HPDE6-E6E7 (cell line): Measurements from ENCODE around the gene CACNA1D.

Experiments used
- DNase-seq: peaks from one replicate; pipeline ENCODE4 v3.0.0; 2011; ENCODE audit warnings: missing footprints; ENCODE audit errors: extremely low spot score

The CACNA1D gene

GRCh38 chr3:53845103-53845880, 350.9 kb downstream of the CACNA1D start:
- DNase-seq = no peak

- DNase-seq = no peak
Measured at GRCh38 chr3:53845881-53846133, 351.4 kb downstream of the CACNA1D start.

GRCh38 chr3:53846134-53846850, 351.9 kb downstream of the CACNA1D start, which contains the start of the genes CHDH and IL17RB:
CHDH (minus strand) TSS chr3:53846419; CDS start chr3:53824008, 22,411 bp downstream.
IL17RB (plus strand) TSS chr3:53846568; CDS start chr3:53846589, 21 bp downstream.
- DNase-seq = peak; percentile 3

- no peak for DNase-seq
Measured at GRCh38 chr3:53846851-53847155, 352.4 kb downstream of the CACNA1D start.

GRCh38 chr3:53849916-53850315, 355.5 kb downstream of the CACNA1D start:
- no peak for DNase-seq

GRCh38 chr3:53850895-53851294, 356.5 kb downstream of the CACNA1D start:
- no peak for DNase-seq

GRCh38 chr3:53856964-53857363, 362.6 kb downstream of the CACNA1D start:
- no peak for DNase-seq

GRCh38 chr3:53858096-53858741, 363.8 kb downstream of the CACNA1D start:
- no peak for DNase-seq

- no peak for DNase-seq
Measured at GRCh38 chr3:53859178-53859577, 364.8 kb downstream of the CACNA1D start.

- DNase-seq = no peak
Measured at GRCh38 chr3:53860196-53860595, 365.8 kb downstream of the CACNA1D start.

GRCh38 chr3:53862241-53862640, 367.8 kb downstream of the CACNA1D start:
- no peak for DNase-seq

- DNase-seq = no peak
Measured at GRCh38 chr3:53863145-53863544, 368.7 kb downstream of the CACNA1D start.
